ENCODE measurements around the gene FOXL3. TPM values are rescaled to one million over a fixed set of nuclear protein-coding genes. Genes with fewer than 3 reads are reported as not detected.

Gene FOXL3
- total RNA-seq, 1 experiment from 2014 or later, result not detected

DNA sequence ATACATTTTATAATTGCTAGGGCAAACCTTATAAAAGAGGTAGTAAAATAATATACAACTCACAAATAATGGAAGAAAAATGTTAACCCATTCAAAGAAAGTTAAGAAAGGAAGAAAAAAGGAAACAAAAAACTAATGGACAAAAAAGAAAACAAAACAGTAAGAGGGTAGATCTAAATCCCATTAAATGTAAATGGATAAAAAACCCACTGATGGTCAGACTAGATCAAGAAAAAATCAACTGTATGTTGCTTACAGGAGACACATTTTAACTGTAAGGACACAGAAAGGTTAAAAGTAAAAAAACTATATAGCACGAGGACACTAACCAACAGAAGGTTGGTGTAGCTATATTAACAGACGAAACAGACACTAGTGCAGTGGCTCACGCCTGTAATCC lies 18.0 kb downstream of the FOXL3 start:
- Histone ChIP-seq H3K36me3 (ENCODE audit: control insufficient read depth, insufficient read depth, low read length) (no peaks in the 10 kb centered on the region), H3K4me3 (ENCODE audit: low read depth in 2 of 2, low read length in 2 of 2) (no peak overlapping the region), H3K4me1 (ENCODE audit: control insufficient read depth, insufficient read depth, low read length) (no peaks in the 10 kb centered on the region), H3K27me3 (ENCODE audit: control insufficient read depth, insufficient read depth, low read length) (peaks cover 10% of the 10 kb centered on the region), H3K27ac (ENCODE audit: low read length) (no peak overlapping the region), H3K9me3 (ENCODE audit: control insufficient read depth, insufficient read depth, low read depth, low read length) (0 out of 2 replicates have a peak, but pooled peaks cover 2% of the 10 kb centered on the region)
- CTCF ChIA-PET, result no interaction called here
- intact Hi-C loops (cut with micrococcal nuclease; ENCODE audit: unreplicated experiment) (no loop called here), in situ Hi-C loops (cut with HindIII; ENCODE audit: low pct_unique_long_range_greater_than_20kb, low sequenced_read_pairs) (no loop called here)
- TF ChIP-seq SIN3A (IDR thresholded peaks at IDR 0.05; ENCODE audit: borderline replicate concordance, insufficient read depth, low read depth, low read length) (no peak), REST (IDR thresholded peaks at IDR 0.05; ENCODE audit: insufficient read depth in 1 of 2, low read depth in 2 of 2, low read length in 1 of 2) (no peak), TCF7L2 (IDR thresholded peaks at IDR 0.05; ENCODE audit: low read depth, low read length) (no peak), POLR2AphosphoS5 (IDR thresholded peaks at IDR 0.05; ENCODE audit: low read depth, low read length) (no peak)
- TF ChIP-seq, protein P1, sequence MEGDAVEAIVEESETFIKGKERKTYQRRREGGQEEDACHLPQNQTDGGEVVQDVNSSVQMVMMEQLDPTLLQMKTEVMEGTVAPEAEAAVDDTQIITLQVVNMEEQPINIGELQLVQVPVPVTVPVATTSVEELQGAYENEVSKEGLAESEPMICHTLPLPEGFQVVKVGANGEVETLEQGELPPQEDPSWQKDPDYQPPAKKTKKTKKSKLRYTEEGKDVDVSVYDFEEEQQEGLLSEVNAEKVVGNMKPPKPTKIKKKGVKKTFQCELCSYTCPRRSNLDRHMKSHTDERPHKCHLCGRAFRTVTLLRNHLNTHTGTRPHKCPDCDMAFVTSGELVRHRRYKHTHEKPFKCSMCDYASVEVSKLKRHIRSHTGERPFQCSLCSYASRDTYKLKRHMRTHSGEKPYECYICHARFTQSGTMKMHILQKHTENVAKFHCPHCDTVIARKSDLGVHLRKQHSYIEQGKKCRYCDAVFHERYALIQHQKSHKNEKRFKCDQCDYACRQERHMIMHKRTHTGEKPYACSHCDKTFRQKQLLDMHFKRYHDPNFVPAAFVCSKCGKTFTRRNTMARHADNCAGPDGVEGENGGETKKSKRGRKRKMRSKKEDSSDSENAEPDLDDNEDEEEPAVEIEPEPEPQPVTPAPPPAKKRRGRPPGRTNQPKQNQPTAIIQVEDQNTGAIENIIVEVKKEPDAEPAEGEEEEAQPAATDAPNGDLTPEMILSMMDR (IDR thresholded peaks at IDR 0.05), result no peak
- no peak for ATAC-seq
- POLR2A ChIA-PET, result no interaction called here
- BruUV-seq (replicated peaks), result no TSS peak
- DNase-seq (ENCODE audit: low read depth, low spot score), result no peak

GRCh38 chr7:309586-310228 lies 19.7 kb downstream of the FOXL3 start:
- ATAC-seq, result no peak
- CTCF ChIA-PET, result no interaction called here
- POLR2A ChIA-PET, result no interaction called here

More at GRCh38 chr7:309586-310228, 19.7 kb downstream of the FOXL3 start:
- intact Hi-C loops (cut with micrococcal nuclease; ENCODE audit: unreplicated experiment) (no loop called here), in situ Hi-C loops (cut with HindIII; ENCODE audit: low pct_unique_long_range_greater_than_20kb, low sequenced_read_pairs) (no loop called here)
- no peaks in the 10 kb centered on the region for H3K4me1 ChIP-seq (ENCODE audit: control insufficient read depth, insufficient read depth, low read length)
- no TSS peak for BruUV-seq (replicated peaks)
- no peak for TF ChIP-seq REST (IDR thresholded peaks at IDR 0.05; ENCODE audit: insufficient read depth in 1 of 2, low read depth in 2 of 2, low read length in 1 of 2)
- no peak for TF ChIP-seq POLR2AphosphoS5 (IDR thresholded peaks at IDR 0.05; ENCODE audit: low read depth, low read length)
- TF ChIP-seq SIN3A (IDR thresholded peaks at IDR 0.05; ENCODE audit: borderline replicate concordance, insufficient read depth, low read depth, low read length), result no peak
- TF ChIP-seq TCF7L2 (IDR thresholded peaks at IDR 0.05; ENCODE audit: low read depth, low read length), result no peak
- TF ChIP-seq, protein P1 (IDR thresholded peaks at IDR 0.05), result no peak
- H3K36me3 ChIP-seq (ENCODE audit: control insufficient read depth, insufficient read depth, low read length), result no peaks in the 10 kb centered on the region
- 0 out of 2 replicates have a peak, but pooled peaks cover 2% of the 10 kb centered on the region for H3K9me3 ChIP-seq (ENCODE audit: control insufficient read depth, insufficient read depth, low read depth, low read length)
- no peak overlapping the region for H3K27ac ChIP-seq (ENCODE audit: low read length)
- no peak for DNase-seq (ENCODE audit: low read depth, low spot score)
- peaks cover 24% of the 10 kb centered on the region for H3K27me3 ChIP-seq (ENCODE audit: control insufficient read depth, insufficient read depth, low read length)
- no peak overlapping the region for H3K4me3 ChIP-seq (ENCODE audit: low read depth in 2 of 2, low read length in 2 of 2)

Measured in Panc1 (cell line).